ENCODE data around the gene C2orf92.
"Not testable (repeated sequence)": the region's sequence is repeated elsewhere in the genome, so short reads cannot be mapped to it uniquely, and the experiment has no call there.

Gene C2orf92

DNA sequence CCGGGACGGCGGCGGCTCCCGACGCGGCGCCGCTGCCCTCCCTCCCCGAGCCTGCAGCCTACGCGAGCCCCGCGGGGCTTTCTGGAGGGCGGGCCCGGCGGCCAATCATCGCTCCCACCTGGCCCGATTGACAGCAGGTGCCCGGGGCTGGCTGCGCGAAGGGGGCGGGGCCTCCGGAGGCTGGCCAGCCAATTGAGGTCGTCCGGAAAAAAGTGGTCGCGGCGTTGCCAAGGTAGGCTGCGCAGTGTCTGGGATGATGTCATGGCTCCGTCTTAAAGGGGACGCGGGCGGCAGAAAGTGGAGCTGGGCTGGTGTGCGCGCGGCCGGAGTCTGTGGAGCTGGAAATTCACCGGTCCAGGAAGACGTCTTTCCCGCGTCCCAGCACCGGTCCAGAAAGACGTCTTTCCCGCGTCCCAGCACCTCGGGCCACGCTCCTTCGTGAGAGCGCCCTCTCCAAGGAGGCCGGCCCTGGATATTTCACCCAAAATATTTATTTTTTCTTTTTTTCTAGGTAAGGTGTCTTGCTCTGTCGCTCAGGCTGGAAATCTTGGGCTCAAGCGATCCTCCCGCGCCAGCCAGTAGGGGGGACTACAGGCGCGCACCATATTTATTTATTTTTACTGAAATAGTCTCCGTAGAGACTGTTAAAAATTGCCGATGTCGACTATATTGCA is 5.4 kb upstream of the C2orf92 start, which contains the start of gene ACTR1B:
Gene ACTR1B, minus strand, starts transcription at position 83 of the 674 bp plus-strand sequence. CDS start 154 bp downstream, outside the sequence.
- Mint-ChIP-seq H3K4me1 (ENCODE audit: low read depth) (peaks cover 39% of the 10 kb centered on the region), H3K36me3 (ENCODE audit: low read depth) (peaks cover 29% of the 10 kb centered on the region), H3K9me3 (no peaks in the 10 kb centered on the region), H3K27ac (peak within 1 kb of the TSS; percentile 95), H3K4me3 (peak within 1 kb of the TSS; percentile 88), H3K27me3 (no peaks in the 10 kb centered on the region)
- intact Hi-C loops (cut with micrococcal nuclease) = loop anchor here (1.0 to 5.0 kb wide), 3 partner anchors 19 to 943 kb away; partner anchors contain the start of genes COA5 and UNC50

DNA sequence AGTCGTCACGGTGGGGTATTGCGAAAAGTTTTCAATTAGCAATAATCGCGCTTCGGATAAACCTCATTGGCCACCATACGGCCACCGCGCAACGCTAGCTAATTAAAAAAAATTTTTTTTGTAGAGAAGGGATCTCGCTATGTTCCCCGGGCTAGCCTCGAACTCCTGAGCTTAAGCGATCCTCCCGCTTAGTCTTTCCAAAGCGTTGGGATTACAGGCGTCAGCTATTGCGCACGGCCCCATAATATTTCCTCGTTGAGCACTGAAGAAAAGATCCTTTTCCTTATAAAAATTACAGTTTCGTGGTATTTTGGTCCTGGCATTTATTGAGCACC is 4.9 kb upstream of the C2orf92 start:
- Mint-ChIP-seq H3K4me1 (ENCODE audit: low read depth) (peaks cover 37% of the 10 kb centered on the region), H3K27me3 (no peaks in the 10 kb centered on the region), H3K36me3 (ENCODE audit: low read depth) (peaks cover 24% of the 10 kb centered on the region), H3K4me3 (peak overlapping the region; percentile 82), H3K9me3 (no peaks in the 10 kb centered on the region), H3K27ac (peak overlapping the region; percentile 95)
- intact Hi-C loops (cut with micrococcal nuclease) = loop anchor here (1.0 to 5.0 kb wide), 3 partner anchors 19 to 943 kb away; partner anchors contain the start of genes COA5 and UNC50

DNA sequence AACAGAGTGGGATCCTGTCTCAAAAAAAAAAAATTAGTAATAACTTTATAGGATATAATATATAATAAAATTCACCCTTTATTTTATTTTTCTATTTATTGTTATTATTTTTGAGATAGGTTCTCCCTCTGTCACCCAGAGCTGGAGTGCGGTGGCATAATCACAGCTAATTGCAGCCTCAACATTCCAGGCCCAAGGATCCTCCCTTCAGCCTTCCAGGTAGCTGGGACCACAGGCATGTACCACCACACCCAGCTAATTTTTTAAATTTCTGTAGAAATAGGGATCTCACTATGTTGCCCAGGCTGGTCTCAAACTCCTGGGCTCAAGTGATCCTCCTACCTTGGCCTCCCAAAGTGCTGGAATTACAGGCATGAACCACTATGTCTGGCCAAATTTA is 958 bp downstream of the C2orf92 start:
- peaks cover 16% of the 10 kb centered on the region for H3K4me1 Mint-ChIP-seq (ENCODE audit: low read depth)

DNA sequence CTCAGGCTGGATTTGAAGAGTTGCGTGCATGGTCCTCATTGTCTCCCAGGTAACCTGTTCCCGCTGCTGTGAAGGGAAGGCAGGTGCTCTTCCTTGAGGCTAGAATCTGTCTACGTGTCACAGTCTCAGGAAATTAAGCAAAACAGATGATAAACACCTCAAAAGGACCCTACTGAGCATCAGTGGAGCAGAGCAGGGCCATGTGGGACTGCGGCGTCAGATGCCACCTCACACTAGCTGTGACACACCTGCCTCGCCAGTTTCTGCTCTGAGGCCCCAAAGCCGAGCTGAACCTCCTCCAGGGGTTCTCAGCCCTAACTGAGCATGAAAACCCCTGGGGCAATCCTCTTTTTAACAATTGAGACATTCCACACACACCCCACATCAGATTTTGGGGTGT is 2.0 kb downstream of the C2orf92 start:
- Mint-ChIP-seq H3K27ac (no peak overlapping the region), H3K27me3 (no peaks in the 10 kb centered on the region), H3K9me3 (no peaks in the 10 kb centered on the region), H3K4me3 (no peak overlapping the region), H3K36me3 (ENCODE audit: low read depth) (no peaks in the 10 kb centered on the region), H3K4me1 (ENCODE audit: low read depth) (peaks cover 16% of the 10 kb centered on the region)
- intact Hi-C loops (cut with micrococcal nuclease) = no loop called here

More for the DNA sequence above, 958 bp downstream of the C2orf92 start:
- Mint-ChIP-seq H3K4me3 (no peak overlapping the region), H3K27ac (no peak overlapping the region), H3K27me3 (no peaks in the 10 kb centered on the region), H3K9me3 (no peaks in the 10 kb centered on the region), H3K36me3 (ENCODE audit: low read depth) (no peaks in the 10 kb centered on the region)
- intact Hi-C loops (cut with micrococcal nuclease) = no loop called here

GRCh38 chr2:97672606-97673140 is 3.2 kb downstream of the C2orf92 start:
- H3K36me3 Mint-ChIP-seq (ENCODE audit: low read depth); H3K27me3 Mint-ChIP-seq; H3K9me3 Mint-ChIP-seq; intact Hi-C loops (cut with micrococcal nuclease); H3K4me3 Mint-ChIP-seq: not testable (repeated sequence)
- Mint-ChIP-seq H3K27ac (peak overlapping the region; percentile 53), H3K4me1 (ENCODE audit: low read depth) (peaks cover 16% of the 10 kb centered on the region)

DNA sequence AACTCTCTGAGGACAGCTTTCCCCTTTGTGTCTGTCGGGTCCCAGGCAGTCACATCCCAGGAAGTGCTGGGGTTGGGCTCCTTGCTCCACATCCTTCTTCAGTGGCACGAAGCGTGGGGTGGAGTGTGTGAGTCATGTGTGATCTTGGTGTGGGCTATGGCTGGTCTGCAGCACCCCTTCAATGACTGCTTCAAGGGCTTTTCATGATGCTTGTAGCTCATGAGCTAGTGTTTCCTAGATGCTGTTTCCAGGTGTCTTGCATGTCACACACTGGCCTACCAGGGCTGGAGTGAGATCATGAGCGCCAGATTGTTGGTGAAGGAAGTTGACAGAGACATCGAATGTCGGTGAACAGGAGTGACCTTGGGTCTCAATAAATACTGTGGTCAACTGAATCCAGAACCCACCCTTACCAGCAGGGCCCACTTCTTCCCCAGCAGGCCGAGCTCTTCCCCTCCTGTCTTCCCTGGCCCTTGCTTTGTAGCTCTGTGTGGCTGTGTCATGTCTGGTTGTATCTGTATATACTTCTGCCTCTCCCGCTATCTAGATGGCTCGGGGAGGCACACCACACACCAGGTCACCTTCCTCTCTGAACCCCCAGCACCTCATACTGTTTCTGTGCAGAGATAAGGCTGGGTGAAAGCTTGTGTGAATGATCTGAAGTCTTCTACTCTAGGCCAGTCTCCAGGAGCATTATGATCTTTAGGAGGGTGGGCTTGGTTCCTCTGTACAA is 3.8 kb downstream of the C2orf92 start:
- Mint-ChIP-seq H3K36me3 (ENCODE audit: low read depth) (no peaks in the 10 kb centered on the region), H3K4me3 (no peak overlapping the region), H3K4me1 (ENCODE audit: low read depth) (peaks cover 16% of the 10 kb centered on the region), H3K9me3 (no peaks in the 10 kb centered on the region), H3K27ac (peak overlapping the region; percentile 53), H3K27me3 (no peaks in the 10 kb centered on the region)
- intact Hi-C loops (cut with micrococcal nuclease) = no loop called here

DNA sequence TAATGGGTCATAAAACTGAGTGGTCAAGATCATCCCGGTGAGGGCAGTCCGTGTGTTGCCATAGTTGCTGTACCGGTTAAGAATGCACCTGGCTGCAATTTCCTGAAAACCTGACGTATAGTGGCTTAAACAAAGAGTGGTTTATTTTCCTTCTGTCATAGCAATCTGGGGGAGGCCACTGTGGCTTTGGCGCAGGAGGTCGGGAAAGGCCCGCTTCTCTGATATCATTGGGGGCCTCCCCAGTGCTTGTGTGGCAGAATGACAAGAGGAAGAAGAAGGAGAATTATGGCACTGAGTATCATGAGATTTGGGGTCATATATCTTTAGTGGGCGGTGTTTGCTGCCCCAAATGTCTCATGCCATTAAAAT is 4.4 kb downstream of the C2orf92 start:
- Mint-ChIP-seq H3K9me3 (no peaks in the 10 kb centered on the region), H3K4me1 (ENCODE audit: low read depth) (peaks cover 16% of the 10 kb centered on the region), H3K27ac (no peak overlapping the region), H3K27me3 (no peaks in the 10 kb centered on the region), H3K36me3 (ENCODE audit: low read depth) (no peaks in the 10 kb centered on the region), H3K4me3 (no peak overlapping the region)
- intact Hi-C loops (cut with micrococcal nuclease) = no loop called here

GRCh38 chr2:97675430-97676113 is 6.1 kb downstream of the C2orf92 start:
- intact Hi-C loops (cut with micrococcal nuclease) = no loop called here
- H3K36me3 Mint-ChIP-seq (ENCODE audit: low read depth) = no peaks in the 10 kb centered on the region
- H3K27me3 Mint-ChIP-seq = no peaks in the 10 kb centered on the region
- H3K4me1 Mint-ChIP-seq (ENCODE audit: low read depth) = peaks cover 16% of the 10 kb centered on the region
- no peak overlapping the region for H3K27ac Mint-ChIP-seq
- no peaks in the 10 kb centered on the region for H3K9me3 Mint-ChIP-seq
- no peak overlapping the region for H3K4me3 Mint-ChIP-seq

- intact Hi-C loops (cut with micrococcal nuclease) = no loop called here
- H3K36me3 Mint-ChIP-seq (ENCODE audit: low read depth) = no peaks in the 10 kb centered on the region
- H3K4me1 Mint-ChIP-seq (ENCODE audit: low read depth) = peaks cover 17% of the 10 kb centered on the region
- H3K9me3 Mint-ChIP-seq = no peaks in the 10 kb centered on the region
- no peaks in the 10 kb centered on the region for H3K27me3 Mint-ChIP-seq
- no peak overlapping the region for H3K27ac Mint-ChIP-seq
- H3K4me3 Mint-ChIP-seq = no peak overlapping the region
These were observed 7.1 kb downstream of the C2orf92 start for GRCh38 chr2:97676620-97677019.

GRCh38 chr2:97677480-97677879 is 8.0 kb downstream of the C2orf92 start:
- H3K9me3 Mint-ChIP-seq = no peaks in the 10 kb centered on the region
- peaks cover 24% of the 10 kb centered on the region for H3K4me1 Mint-ChIP-seq (ENCODE audit: low read depth)
- no peaks in the 10 kb centered on the region for H3K27me3 Mint-ChIP-seq
- H3K36me3 Mint-ChIP-seq (ENCODE audit: low read depth) = no peaks in the 10 kb centered on the region
- H3K27ac Mint-ChIP-seq = no peak overlapping the region
- H3K4me3 Mint-ChIP-seq = no peak overlapping the region
- intact Hi-C loops (cut with micrococcal nuclease) = no loop called here

GRCh38 chr2:97678298-97678697 is 8.8 kb downstream of the C2orf92 start:
- Mint-ChIP-seq H3K4me3 (no peak overlapping the region), H3K27me3 (no peaks in the 10 kb centered on the region), H3K36me3 (ENCODE audit: low read depth) (no peaks in the 10 kb centered on the region), H3K4me1 (ENCODE audit: low read depth) (peaks cover 16% of the 10 kb centered on the region), H3K9me3 (no peaks in the 10 kb centered on the region), H3K27ac (no peak overlapping the region)
- intact Hi-C loops (cut with micrococcal nuclease) = no loop called here

DNA sequence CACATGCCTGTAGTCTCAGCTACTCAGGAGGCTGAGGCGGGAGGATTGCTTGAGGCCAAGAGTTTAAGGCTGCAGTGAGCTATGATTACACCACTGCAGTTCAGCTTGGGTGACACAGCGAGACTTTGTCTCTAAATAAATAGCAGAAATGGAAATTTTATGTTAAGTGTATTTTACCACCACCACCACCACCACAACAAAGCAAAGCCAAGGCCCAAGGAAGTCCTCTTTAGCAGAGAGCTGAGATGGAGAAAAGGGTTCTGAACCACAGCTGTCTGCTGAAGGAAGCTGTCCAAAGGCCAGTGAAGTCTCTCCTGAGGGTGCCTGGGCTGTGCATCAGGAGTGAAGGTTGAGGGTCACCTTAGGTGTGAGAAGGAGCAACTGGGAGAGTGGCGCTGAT is 17.7 kb downstream of the C2orf92 start:
- H3K4me1 Mint-ChIP-seq (ENCODE audit: low read depth); H3K36me3 Mint-ChIP-seq (ENCODE audit: low read depth); H3K4me3 Mint-ChIP-seq; H3K27ac Mint-ChIP-seq; H3K9me3 Mint-ChIP-seq; intact Hi-C loops (cut with micrococcal nuclease): not testable (repeated sequence)
- peaks cover 10% of the 10 kb centered on the region for H3K27me3 Mint-ChIP-seq

- H3K27ac Mint-ChIP-seq = no peak overlapping the region
- peaks cover 8% of the 10 kb centered on the region for H3K4me1 Mint-ChIP-seq (ENCODE audit: low read depth)
- no peaks in the 10 kb centered on the region for H3K9me3 Mint-ChIP-seq
- intact Hi-C loops (cut with micrococcal nuclease) = no loop called here
- H3K4me3 Mint-ChIP-seq = no peak overlapping the region
- H3K27me3 Mint-ChIP-seq = peaks cover 10% of the 10 kb centered on the region
- H3K36me3 Mint-ChIP-seq (ENCODE audit: low read depth) = no peaks in the 10 kb centered on the region
These were observed 18.7 kb downstream of the C2orf92 start for GRCh38 chr2:97688062-97688827.

Data from dendritic cell treated with granulocyte-macrophage colony-stimulating factor and Interleukin-4, amounts not matched to agents 40 ng/mL and 50 ng/mL, for 4 days (primary cell).